H1 (cell line): Measurements from ENCODE around the gene LRRC32.

Experiments used
- POLR2A ChIP-seq, 2 experiments: IDR thresholded peaks; 1 replicate in 1 of 2; 2 replicates in 1 of 2; pipeline ENCODE4 v1.6.1; 2011; ENCODE audit warnings: low read depth in 2 of 2, low read length in 2 of 2, mild to moderate bottlenecking in 2 of 2; ENCODE audit errors: control extremely low read depth in 1 of 2
- TF ChIP-seq, protein P1 (sequence below), 3 experiments: IDR thresholded peaks; 1 replicate in 2 of 3; 2 replicates in 1 of 3; pipeline versions ENCODE4 v1.5.1 to v1.6.1; 2011; ENCODE audit warnings: low read length in 3 of 3, mild to moderate bottlenecking in 3 of 3, inconsistent platforms in 2 of 3, low read depth in 1 of 3, moderate library complexity in 1 of 3; ENCODE audit not compliant: insufficient read depth in 1 of 3; ENCODE audit errors: control extremely low read depth in 1 of 3

DNA sequence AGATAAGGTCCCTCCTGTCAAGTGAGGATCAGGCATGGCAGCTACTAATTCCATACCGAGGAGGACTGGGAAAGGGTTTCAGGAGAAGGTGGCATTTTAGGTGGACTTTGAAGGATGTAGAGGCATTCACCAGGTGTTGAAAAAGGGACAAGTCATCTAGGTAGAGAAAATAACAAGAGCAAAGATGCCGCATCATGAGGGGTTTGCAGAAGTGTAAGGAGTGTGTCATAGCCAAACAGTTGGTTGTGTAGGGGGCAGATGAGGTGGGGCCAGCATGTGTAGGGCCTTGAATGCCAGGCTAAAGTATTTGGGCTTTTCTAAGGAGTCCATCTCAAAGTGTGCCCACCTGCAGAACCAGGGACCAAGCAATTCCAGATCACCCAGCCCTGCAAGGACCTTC, 11.6 kb upstream of the LRRC32 start:
- TF ChIP-seq, protein P1, sequence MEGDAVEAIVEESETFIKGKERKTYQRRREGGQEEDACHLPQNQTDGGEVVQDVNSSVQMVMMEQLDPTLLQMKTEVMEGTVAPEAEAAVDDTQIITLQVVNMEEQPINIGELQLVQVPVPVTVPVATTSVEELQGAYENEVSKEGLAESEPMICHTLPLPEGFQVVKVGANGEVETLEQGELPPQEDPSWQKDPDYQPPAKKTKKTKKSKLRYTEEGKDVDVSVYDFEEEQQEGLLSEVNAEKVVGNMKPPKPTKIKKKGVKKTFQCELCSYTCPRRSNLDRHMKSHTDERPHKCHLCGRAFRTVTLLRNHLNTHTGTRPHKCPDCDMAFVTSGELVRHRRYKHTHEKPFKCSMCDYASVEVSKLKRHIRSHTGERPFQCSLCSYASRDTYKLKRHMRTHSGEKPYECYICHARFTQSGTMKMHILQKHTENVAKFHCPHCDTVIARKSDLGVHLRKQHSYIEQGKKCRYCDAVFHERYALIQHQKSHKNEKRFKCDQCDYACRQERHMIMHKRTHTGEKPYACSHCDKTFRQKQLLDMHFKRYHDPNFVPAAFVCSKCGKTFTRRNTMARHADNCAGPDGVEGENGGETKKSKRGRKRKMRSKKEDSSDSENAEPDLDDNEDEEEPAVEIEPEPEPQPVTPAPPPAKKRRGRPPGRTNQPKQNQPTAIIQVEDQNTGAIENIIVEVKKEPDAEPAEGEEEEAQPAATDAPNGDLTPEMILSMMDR (IDR thresholded peaks at IDR 0.05; ENCODE audit: control extremely low read depth in 1 of 3, insufficient read depth in 1 of 3, low read depth in 1 of 3, low read length in 3 of 3): no peak
- no peak for TF ChIP-seq POLR2A (IDR thresholded peaks at IDR 0.05; ENCODE audit: control extremely low read depth in 1 of 2, low read depth in 2 of 2, low read length in 2 of 2)
